Measurements from ENCODE around the gene STK33. TPM values are rescaled to one million over a fixed set of nuclear protein-coding genes. Genes with fewer than 3 reads are reported as not detected.

Gene STK33
- total RNA-seq, 2 donors from 2014 or later, result 2.9 to 14.6 TPM

- TF ChIP-seq CTCF (IDR thresholded peaks at IDR 0.05) (no peak), POLR2A (IDR thresholded peaks at IDR 0.05) (no peak), POLR2AphosphoS5 (IDR thresholded peaks at IDR 0.05) (no peak)
- Histone ChIP-seq H3K9me3 (no peaks in the 10 kb centered on the region), H3K27me3 (replicated peaks; ENCODE audit: insufficient read depth) (no peaks in the 10 kb centered on the region), H3K4me3 (no peak overlapping the region), H3K36me3 (no peaks in the 10 kb centered on the region), H3K4me1 (replicated peaks) (no peaks in the 10 kb centered on the region), H3K27ac (no peak overlapping the region)
- no peak for DNase-seq (ENCODE audit: low spot score)
- intact Hi-C loops (cut with DNase I), result no loop called here
Observed at GRCh38 chr11:8596504-8597046, 2.5 kb upstream of the STK33 start.

DNA sequence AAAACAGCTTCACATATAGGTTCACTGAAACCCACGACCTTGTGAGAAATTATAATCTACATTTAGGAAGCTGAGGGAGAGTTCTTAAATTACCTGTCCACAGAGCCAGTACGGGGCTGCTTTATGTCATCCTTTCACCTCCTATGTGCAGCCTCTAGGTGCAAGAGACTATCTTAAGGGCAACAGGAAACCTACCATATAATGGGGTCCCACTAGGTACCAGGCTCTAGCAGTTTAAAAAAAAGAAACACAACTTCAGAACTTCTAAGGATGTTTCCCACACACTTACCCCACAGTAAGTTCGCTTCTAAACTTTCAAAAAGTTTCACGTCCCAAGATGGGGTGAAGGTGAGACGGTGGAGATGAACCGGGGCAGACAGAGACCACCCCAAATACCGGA, 573 bp downstream of the STK33 start:
- WGBS, result 10% methylated on average over 7 of the region's 7 CpGs
- intact Hi-C loops (cut with DNase I), result no loop called here
- H3K27ac ChIP-seq, result peak overlapping the region in 1 of 2 donors; percentile 32
- no peaks in the 10 kb centered on the region for H3K36me3 ChIP-seq
- H3K9me3 ChIP-seq, result no peaks in the 10 kb centered on the region
- DNase-seq (ENCODE audit: low spot score), result no peak
- H3K27me3 ChIP-seq (replicated peaks; ENCODE audit: insufficient read depth), result no peaks in the 10 kb centered on the region
- no peak for TF ChIP-seq POLR2AphosphoS5 (IDR thresholded peaks at IDR 0.05)
- no peak for TF ChIP-seq POLR2A (IDR thresholded peaks at IDR 0.05)
- TF ChIP-seq CTCF (IDR thresholded peaks at IDR 0.05), result no peak
- H3K4me3 ChIP-seq, result peak overlapping the region; percentile 42 to 48
- no peaks in the 10 kb centered on the region for H3K4me1 ChIP-seq (replicated peaks)

GRCh38 chr11:8587915-8588314, 6.1 kb downstream of the STK33 start:
- intact Hi-C loops (cut with DNase I), result no loop called here
- no peak for DNase-seq (ENCODE audit: low spot score)
- Histone ChIP-seq H3K9me3 (no peaks in the 10 kb centered on the region), H3K4me3 (no peak overlapping the region), H3K27ac (no peak overlapping the region), H3K36me3 (no peaks in the 10 kb centered on the region), H3K4me1 (replicated peaks) (no peaks in the 10 kb centered on the region), H3K27me3 (replicated peaks; ENCODE audit: insufficient read depth) (no peaks in the 10 kb centered on the region)
- TF ChIP-seq CTCF (IDR thresholded peaks at IDR 0.05), result no peak
- no peak for TF ChIP-seq POLR2AphosphoS5 (IDR thresholded peaks at IDR 0.05)
- no peak for TF ChIP-seq POLR2A (IDR thresholded peaks at IDR 0.05)

DNA sequence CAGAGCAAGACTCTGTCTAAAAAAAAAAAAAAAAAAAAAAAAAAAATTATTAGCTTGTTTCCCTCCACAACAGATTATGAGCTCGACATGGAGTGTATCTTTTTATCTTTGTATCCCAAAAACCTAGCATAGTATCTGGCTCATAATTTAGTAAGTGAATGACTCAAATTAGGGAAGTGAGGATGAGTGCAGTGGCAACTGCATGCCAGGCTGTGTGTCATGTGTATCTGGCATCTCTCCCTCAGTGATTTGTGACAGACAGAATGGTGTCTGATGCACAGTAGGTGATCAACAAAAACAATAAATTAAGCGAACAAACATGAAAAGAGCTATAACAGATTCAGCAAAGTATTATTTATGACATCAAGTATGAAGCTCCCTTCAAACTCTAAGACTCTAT, 7.2 kb downstream of the STK33 start:
- H3K4me1 ChIP-seq (replicated peaks), result no peaks in the 10 kb centered on the region
- H3K9me3 ChIP-seq, result no peaks in the 10 kb centered on the region
- TF ChIP-seq CTCF (IDR thresholded peaks at IDR 0.05) (no peak), POLR2AphosphoS5 (IDR thresholded peaks at IDR 0.05) (no peak), POLR2A (IDR thresholded peaks at IDR 0.05) (no peak)
- H3K4me3 ChIP-seq, result no peak overlapping the region
- 76% methylated on average over 2 of the region's 2 CpGs for WGBS
- DNase-seq (ENCODE audit: low spot score), result no peak
- H3K27me3 ChIP-seq (replicated peaks; ENCODE audit: insufficient read depth), result no peaks in the 10 kb centered on the region
- no peaks in the 10 kb centered on the region for H3K36me3 ChIP-seq
- intact Hi-C loops (cut with DNase I), result no loop called here
- no peak overlapping the region for H3K27ac ChIP-seq

DNA sequence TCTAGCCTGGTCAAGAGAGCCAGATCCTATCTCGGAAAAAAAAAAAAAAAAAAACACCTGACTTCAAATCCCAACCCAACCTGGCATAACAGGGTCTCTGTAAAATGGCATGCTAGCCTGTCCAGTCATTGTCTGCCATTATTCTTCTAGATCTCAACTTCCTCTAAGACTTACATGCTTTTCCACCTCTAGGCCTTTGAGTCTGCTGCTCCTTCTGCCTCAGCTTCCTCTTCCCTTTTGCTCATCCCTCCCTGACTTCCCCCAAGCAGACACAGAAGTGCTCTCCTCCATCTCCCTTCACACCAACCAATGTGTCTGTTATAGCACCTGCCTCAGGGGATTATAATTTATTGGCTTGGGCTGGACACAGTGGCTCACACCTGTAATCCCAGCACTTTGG, 7.8 kb downstream of the STK33 start:
- intact Hi-C loops (cut with DNase I), result no loop called here
- TF ChIP-seq POLR2A (IDR thresholded peaks at IDR 0.05) (no peak), CTCF (IDR thresholded peaks at IDR 0.05) (no peak), POLR2AphosphoS5 (IDR thresholded peaks at IDR 0.05) (no peak)
- no peak for DNase-seq (ENCODE audit: low spot score)
- H3K4me1 ChIP-seq (replicated peaks), result no peaks in the 10 kb centered on the region
- no peak overlapping the region for H3K27ac ChIP-seq
- 94% methylated on average over 1 of the region's 1 CpG for WGBS
- H3K27me3 ChIP-seq (replicated peaks; ENCODE audit: insufficient read depth), result no peaks in the 10 kb centered on the region
- no peaks in the 10 kb centered on the region for H3K9me3 ChIP-seq
- H3K4me3 ChIP-seq, result no peak overlapping the region
- H3K36me3 ChIP-seq, result no peaks in the 10 kb centered on the region

Data from prostate gland (tissue), 2 donors.